Sigmoid colon (tissue), 3 donors: ENCODE results near the gene VSTM4.

Experiments used
- POLR2A ChIP-seq, 2 donors: fragments of 450-650 bp; IDR thresholded peaks; one replicate each; pipeline ENCODE4 v1.6.1; 2016; ENCODE audit warnings: antibody characterized with exemption in 2 of 2, mild to moderate bottlenecking in 2 of 2, moderate library complexity in 2 of 2
- TF ChIP-seq, protein P1 (sequence below), 4 experiments: fragments of 450-650 bp in 3 of 4; fragments of 200-600 bp in 1 of 4; IDR thresholded peaks; one replicate each; pipeline ENCODE4 v1.5.1; 2016 to 2019; ENCODE audit warnings: antibody characterized with exemption in 4 of 4, mild to moderate bottlenecking in 3 of 4, moderate library complexity in 2 of 4

DNA sequence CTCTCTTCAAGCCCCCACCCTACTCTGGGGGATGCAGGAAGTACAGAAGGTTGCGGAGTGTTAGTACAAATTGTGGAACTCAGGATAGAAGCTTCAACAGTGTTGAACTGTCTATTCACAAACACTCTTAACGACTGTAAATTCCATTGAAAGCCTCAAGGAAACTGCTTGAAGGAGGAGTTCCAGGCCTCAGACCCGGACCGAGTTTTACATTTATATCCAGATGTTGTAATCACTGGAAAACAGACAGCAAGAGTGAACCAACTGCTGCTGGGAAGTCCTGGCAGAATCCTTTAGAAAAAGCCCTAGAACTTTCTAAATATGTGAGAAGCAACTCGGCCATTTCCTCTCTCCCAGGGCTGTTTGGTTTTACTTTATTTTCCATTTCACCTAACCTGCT is 91.6 kb downstream of the VSTM4 start:
- TF ChIP-seq, protein P1, sequence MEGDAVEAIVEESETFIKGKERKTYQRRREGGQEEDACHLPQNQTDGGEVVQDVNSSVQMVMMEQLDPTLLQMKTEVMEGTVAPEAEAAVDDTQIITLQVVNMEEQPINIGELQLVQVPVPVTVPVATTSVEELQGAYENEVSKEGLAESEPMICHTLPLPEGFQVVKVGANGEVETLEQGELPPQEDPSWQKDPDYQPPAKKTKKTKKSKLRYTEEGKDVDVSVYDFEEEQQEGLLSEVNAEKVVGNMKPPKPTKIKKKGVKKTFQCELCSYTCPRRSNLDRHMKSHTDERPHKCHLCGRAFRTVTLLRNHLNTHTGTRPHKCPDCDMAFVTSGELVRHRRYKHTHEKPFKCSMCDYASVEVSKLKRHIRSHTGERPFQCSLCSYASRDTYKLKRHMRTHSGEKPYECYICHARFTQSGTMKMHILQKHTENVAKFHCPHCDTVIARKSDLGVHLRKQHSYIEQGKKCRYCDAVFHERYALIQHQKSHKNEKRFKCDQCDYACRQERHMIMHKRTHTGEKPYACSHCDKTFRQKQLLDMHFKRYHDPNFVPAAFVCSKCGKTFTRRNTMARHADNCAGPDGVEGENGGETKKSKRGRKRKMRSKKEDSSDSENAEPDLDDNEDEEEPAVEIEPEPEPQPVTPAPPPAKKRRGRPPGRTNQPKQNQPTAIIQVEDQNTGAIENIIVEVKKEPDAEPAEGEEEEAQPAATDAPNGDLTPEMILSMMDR (IDR thresholded peaks at IDR 0.05), result no peak
- TF ChIP-seq POLR2A (IDR thresholded peaks at IDR 0.05), result no peak
